GM20000 (cell line): ENCODE results near the gene EDA.

Source experiments
- DNase-seq: peaks from one replicate; pipeline ENCODE4 v3.0.0; 2012; ENCODE audit warnings: low spot score
- CTCF ChIP-seq: IDR thresholded peaks from 2 replicates; pipeline ENCODE4 v1.5.1; 2012; ENCODE audit warnings: mild to moderate bottlenecking, control low read depth; ENCODE audit errors: extremely low read depth, missing control alignments

The EDA gene

GRCh38 chrX:70001269-70001668 lies 385.4 kb downstream of the EDA start:
- no peak for DNase-seq
- no peak for TF ChIP-seq CTCF

- no peak for TF ChIP-seq CTCF
- DNase-seq: no peak
Measured at GRCh38 chrX:70001708-70002341, 385.9 kb downstream of the EDA start.

- no peak for DNase-seq
- no peak for TF ChIP-seq CTCF
Measured at GRCh38 chrX:70007946-70008345, 392.0 kb downstream of the EDA start.

- no peak for DNase-seq
- no peak for TF ChIP-seq CTCF
Measured at GRCh38 chrX:70009049-70009448, 393.1 kb downstream of the EDA start.

GRCh38 chrX:70009970-70010369 lies 394.1 kb downstream of the EDA start:
- DNase-seq: no peak
- no peak for TF ChIP-seq CTCF

GRCh38 chrX:70012756-70013155 lies 396.8 kb downstream of the EDA start:
- no peak for DNase-seq

More at GRCh38 chrX:70012756-70013155, 396.8 kb downstream of the EDA start:
- TF ChIP-seq CTCF: no peak
